ENCODE data around the gene TSHZ1.

- TF ChIP-seq CTCF (IDR thresholded peaks at IDR 0.05) = no peak
- no peak for TF ChIP-seq POLR2A (IDR thresholded peaks at IDR 0.05)
- no peak for TF ChIP-seq POLR2AphosphoS5 (IDR thresholded peaks at IDR 0.05)
- TF ChIP-seq EP300 (IDR thresholded peaks at IDR 0.05; ENCODE audit: low read depth) = no peak
These were observed 48.1 kb upstream of the TSHZ1 start for GRCh38 chr18:75162467-75162866.
